Epidermal melanocyte (primary cell): Measurements from ENCODE around the gene NCAPD3.
A peak's percentile ranks its signal among the peaks of the same experiment; 100 is the strongest.

ENCODE experiments used
- DNase-seq: peaks from one replicate; pipeline ENCODE4 v3.0.0; 2011; ENCODE audit warnings: low spot score; ENCODE audit not compliant: insufficient read length

Gene NCAPD3

GRCh38 chr11:134164490-134165370 lies 59.0 kb downstream of the NCAPD3 start:
- no peak for DNase-seq

GRCh38 chr11:134159652-134160051 lies 64.1 kb downstream of the NCAPD3 start:
- no peak for DNase-seq

DNA sequence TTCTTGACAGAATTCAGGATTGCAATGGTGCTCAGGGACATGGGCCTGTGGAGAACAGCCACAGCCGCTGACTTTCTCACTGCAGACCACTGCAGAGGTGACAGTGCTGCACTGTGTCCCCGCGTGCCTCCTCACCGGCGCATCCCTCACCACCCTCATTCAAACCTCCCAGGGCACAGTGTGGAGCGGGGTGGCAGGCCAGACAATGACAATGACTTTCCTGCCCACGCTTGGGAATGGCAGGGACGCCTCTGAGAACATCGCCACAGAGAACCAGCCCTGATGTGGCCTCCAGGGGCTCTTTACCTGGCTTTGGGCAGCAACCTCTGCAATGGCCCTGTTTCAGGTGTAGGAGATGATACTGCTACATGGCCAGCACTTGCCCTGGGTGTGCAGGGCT lies 65.7 kb downstream of the NCAPD3 start:
- no peak for DNase-seq

- DNase-seq = no peak
Observed at GRCh38 chr11:134157451-134157850, 66.3 kb downstream of the NCAPD3 start.

DNA sequence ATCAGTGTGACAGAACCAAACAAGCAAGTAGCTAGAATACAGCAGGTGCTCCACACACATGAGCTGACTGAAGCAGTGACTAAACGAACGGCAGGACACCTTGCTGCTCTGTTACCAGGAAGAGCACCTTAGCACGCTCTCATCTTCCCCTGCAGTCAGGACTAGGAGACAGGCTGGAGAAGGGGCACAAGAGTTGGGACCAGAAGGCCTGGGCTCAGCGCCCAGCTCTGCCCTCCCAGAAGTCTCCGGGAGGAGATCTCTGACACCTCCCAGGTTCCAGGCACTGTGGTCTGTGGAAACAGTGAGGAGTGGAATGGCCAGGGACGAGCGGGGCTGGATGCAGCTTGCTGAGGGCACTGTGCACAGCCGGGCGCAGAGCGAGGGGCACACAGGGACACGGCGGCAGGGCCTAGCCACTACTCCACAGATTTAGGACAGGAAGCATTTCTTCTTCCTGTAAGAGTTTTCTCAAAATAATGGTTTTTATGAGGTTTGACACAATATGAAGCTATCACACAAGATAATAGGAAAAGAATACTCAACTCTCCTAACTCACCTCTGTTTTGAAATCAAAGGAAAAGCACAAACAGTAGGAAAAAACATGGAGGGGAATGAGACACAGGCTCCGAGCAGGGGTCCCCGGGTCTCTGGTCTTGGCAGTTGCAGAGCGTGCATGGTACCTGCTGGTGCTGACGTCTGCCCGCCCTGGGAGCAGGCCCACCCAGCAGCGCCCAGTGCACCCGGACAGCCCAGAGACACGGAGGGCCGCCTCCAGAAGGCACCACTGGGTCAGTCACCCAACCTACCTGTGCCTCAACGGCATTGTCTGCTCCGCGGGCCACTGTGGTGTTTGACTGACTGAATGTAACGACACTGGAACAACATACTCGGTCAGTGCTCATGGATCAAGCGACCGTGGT lies 67.6 kb downstream of the NCAPD3 start:
- no peak for DNase-seq

GRCh38 chr11:134155456-134155855 lies 68.3 kb downstream of the NCAPD3 start:
- no peak for DNase-seq

DNA sequence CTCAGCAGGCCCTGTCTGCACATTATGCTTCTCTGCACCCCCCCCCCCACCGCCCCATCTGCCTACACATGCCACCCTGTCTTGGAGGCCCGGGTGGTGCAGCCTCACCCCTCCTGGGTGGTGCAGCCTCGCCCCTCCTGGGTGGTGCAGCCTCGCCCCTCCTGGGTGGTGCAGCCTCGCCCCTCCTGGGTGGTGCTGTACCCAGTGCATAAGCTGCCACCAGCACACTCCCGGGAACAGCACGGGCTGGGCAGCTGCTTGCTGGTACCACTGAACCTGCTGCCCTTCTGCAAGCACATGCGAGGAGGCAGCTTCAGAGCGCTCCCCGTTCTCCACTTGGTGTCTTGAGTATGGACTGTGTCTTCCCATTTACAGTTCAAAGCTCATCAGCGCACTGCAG lies 69.3 kb downstream of the NCAPD3 start:
- no peak for DNase-seq

GRCh38 chr11:134153147-134153905 lies 70.4 kb downstream of the NCAPD3 start:
- no peak for DNase-seq

GRCh38 chr11:134152696-134153095 lies 71.1 kb downstream of the NCAPD3 start:
- no peak for DNase-seq

DNA sequence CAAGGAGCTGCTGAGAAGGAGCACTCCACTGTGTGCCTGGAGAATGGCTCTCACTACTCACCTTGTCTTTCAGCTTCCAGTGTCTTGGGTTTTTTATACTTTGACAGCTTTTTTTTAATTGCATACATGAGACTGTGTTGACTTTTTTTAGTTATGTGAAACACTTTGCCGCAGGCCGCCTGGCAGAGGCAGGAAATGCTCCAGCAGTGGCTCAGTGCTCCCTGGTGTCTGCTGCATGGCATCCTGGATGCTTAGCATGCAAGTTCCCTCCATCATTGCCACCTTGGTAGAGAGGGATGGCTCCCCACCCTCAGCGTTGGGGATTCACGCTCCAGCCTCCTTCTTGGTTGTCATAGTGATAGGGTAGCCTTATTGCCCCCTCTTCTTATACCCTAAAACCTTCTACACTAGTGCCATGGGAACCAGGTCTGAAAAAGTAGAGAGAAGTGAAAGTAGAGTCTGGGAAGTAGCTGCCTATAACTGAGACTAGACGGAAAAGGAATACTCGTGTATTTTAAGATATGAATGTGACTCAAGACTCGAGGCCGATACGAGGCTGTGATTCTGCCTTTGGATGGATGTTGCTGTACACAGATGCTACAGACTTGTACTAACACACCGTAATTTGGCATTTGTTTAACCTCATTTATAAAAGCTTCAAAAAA lies 72.6 kb downstream of the NCAPD3 start:
- no peak for DNase-seq

GRCh38 chr11:134150195-134150903 lies 73.4 kb downstream of the NCAPD3 start:
- DNase-seq = no peak

DNA sequence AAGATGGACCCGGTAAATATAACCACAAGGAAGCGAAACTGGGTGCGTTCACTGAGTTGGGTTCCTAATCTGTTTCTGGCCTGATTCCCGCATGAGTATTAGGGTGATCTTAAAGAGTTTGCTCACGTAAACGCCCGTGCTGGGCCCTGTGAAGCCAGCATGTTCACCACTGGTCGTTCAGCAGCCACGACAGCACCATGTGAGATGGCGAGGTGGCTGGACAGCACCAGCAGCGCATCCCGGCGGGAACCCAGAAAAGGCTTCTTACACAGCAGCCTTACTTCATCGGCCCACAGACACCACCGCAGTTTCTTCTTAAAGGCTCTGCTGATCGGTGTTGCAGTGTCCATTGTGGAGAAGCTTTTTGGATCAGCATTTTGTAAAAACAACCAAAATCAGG lies 74.4 kb downstream of the NCAPD3 start:
- DNase-seq = no peak

DNA sequence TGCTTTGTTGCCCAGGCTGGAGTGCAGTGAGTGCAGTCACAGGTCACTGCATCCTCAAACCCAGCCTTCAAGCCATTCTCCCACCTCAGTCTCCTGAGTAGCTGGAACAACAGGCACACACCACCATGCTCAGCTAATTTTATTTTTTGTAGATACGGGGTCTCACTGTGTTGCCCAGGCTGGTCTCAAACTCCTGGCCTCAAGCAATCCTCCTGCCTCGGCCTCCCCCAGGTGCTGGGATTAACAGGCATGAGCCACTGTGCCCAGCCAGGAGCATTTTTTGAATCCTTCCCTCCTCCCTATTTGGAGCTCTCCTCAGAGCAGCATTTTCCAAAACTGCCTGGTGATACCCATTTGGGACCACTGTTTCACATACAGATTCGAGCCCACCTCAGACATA lies 77.2 kb downstream of the NCAPD3 start:
- DNase-seq = no peak

DNA sequence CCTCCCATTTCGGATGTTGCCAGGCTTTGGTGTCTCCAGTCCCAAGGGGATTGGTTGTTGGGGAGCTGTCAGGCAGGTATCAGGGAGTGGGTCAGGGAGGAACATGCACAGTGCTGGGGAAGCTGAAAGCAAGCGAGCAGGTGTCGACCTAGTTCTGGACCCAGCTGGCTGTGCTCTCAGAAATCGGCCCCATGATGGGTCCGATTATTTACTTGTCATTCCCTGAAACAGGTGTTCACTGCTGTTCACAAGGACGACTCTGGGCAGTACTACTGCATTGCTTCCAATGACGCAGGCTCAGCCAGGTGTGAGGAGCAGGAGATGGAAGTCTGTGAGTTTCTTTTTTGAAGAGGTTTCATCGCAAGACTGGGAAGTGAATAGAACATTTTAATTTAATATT lies 78.1 kb downstream of the NCAPD3 start:
- DNase-seq = no peak

DNA sequence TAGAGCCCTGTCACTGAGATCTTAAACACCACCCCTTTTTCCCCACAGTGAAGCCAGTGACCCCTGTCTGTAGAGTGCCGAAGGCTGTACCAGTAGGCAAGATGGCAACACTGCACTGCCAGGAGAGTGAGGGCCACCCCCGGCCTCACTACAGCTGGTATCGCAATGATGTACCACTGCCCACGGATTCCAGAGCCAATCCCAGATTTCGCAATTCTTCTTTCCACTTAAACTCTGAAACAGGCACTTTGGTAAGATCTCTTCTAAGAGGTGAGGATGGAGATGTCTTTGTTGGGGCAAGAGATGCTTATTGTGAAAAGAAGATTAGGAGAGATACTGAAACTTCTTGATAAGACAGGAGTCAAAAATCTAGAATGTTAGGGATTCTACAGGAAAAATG lies 79.0 kb downstream of the NCAPD3 start:
- no peak for DNase-seq

GRCh38 chr11:134143801-134144200 lies 80.0 kb downstream of the NCAPD3 start:
- no peak for DNase-seq

GRCh38 chr11:134142536-134142935 lies 81.2 kb downstream of the NCAPD3 start:
- no peak for DNase-seq

- no peak for DNase-seq
Observed at GRCh38 chr11:134140961-134141490, 82.7 kb downstream of the NCAPD3 start.

- DNase-seq = peak; percentile 37
Observed at GRCh38 chr11:134139873-134140331, 83.9 kb downstream of the NCAPD3 start.

DNA sequence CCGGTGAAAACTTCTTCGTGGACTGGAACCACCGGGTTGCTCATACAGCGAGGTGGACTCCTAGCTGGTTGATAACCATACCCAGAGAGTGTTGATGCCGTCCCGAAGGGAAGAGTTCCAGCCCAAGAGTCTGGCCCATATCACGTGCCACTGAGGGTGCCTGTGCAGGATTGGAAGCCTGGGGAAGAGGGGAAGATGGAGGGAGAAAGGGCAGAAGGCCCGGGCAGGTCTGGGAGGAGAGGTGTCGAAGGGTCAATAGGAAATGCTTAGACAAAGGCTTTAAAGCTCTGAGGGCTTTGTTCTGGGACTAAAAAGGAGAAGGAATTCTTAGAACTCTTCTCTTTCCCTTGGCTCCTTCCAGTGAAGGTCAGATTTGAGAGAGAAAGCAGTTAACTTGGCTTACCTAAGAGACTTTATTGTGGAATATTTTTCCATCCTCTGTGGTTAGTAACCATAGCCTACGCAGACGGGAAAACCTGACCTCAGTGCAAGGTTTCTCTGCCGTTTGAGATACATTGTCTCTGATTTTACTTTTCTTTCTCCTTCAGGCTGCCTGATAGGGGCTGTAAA lies 84.4 kb downstream of the NCAPD3 start:
- no peak for DNase-seq
